Ecto neural progenitor cell (in vitro differentiated cells): ENCODE measurements around the gene TPRG1.
"Not testable (repeated sequence)": the region's sequence is repeated elsewhere in the genome, so short reads cannot be mapped to it uniquely, and the experiment has no call there.

Experiments used
- DNase-seq: peaks from one replicate; pipeline ENCODE4 v3.0.0-alpha.2; 2018; ENCODE audit warnings: low spot score

TPRG1 gene

DNA sequence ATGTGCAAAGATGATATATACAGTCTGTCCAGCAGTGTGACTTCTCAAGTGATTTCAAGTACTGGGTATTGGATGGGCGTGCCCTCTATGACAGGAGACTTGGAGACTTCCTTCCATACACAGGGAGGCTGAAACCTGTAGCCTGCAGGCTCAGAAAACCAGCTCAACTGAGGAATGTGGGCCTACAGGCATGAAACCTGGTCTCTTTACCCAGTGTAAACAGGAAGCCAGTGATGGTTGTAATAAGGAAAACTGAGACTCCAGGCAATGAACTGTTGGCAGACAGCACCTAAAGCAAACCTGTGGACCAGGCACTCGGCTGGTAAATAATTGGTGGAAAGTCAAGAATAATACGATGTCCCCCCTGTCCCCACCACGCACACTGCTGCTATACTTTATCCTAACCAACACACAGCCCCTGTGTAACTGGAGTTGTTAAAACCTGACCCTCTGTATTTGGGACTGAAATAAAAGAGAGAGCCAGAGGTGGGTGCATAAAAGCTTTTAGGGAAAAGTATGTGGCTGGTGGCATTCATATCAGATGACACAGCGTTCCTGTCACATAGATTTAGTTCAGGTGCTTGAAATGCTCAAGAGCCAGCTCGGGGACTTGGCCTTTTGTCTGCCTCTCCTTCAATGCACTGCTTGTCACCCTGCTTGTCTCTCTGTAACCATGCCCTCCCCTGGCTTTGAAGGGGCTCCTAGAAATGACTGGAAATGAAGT lies 144.7 kb downstream of the TPRG1 start:
- DNase-seq: no peak

GRCh38 chr3:189317911-189318310 lies 146.1 kb downstream of the TPRG1 start:
- no peak for DNase-seq

GRCh38 chr3:189320511-189320910 lies 148.7 kb downstream of the TPRG1 start:
- DNase-seq: no peak

- DNase-seq: no peak
Observed at GRCh38 chr3:189322339-189322738, 150.6 kb downstream of the TPRG1 start.

- DNase-seq: no peak
Observed at GRCh38 chr3:189324538-189325138, 152.9 kb downstream of the TPRG1 start.

DNA sequence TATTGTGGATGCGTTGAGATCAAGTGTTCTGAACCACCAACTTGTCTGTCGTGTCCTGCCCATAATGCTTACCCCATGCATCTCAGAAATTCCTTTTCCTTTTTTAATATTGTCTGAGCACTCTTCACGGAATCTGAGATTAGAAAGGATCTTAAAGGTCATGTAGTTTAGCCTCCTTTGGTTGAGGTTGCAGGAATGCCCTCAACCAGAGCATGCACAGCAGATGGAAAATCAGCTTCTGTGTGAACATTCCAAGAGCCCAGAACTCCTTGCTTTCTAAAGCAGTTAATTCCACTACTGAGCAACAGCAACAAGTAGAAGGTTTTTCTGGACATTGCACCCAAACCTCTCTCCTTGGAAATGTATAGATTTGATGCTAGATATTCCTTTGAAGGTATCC lies 153.7 kb downstream of the TPRG1 start:
- DNase-seq: no peak

GRCh38 chr3:189329630-189330029 lies 157.9 kb downstream of the TPRG1 start:
- DNase-seq: not testable (repeated sequence)

DNA sequence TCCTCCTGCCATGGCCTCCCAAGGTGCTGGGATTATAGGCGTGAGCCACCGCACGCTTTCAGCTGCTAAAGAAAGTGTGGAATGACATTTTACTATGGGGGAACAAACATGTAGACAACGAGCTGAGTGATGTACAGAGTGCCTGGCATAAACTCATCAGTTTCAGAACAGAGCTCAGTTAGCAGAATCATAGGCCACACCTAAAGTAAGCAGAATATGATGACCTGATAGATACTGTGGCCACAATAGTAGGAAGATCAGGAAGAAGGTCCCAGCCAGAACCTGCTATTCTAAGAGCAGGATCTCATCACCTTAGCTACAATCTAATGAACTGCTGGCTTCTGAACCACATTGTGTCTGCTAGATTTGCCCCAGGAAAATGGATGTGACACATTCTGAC lies 158.3 kb downstream of the TPRG1 start:
- DNase-seq: no peak

DNA sequence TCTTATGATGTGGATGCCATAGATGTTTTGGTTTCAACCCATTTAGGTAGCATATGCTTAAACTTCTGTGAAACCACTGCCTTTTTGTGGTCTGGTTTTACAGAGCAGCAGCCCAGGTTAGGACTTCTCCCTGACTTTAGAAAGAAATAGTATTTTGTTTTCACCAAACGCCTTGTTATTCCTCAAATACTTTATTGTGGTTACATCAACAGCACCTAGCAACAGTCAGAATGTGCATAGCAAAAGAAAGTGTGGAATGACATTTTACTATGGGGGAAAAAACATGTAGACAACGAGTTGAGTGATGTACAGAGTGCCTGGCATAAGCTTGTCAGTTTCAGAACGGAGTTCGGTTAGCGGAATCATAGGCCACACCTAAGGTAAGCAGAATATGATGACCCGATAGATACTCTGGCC lies 159.2 kb downstream of the TPRG1 start:
- DNase-seq: no peak

DNA sequence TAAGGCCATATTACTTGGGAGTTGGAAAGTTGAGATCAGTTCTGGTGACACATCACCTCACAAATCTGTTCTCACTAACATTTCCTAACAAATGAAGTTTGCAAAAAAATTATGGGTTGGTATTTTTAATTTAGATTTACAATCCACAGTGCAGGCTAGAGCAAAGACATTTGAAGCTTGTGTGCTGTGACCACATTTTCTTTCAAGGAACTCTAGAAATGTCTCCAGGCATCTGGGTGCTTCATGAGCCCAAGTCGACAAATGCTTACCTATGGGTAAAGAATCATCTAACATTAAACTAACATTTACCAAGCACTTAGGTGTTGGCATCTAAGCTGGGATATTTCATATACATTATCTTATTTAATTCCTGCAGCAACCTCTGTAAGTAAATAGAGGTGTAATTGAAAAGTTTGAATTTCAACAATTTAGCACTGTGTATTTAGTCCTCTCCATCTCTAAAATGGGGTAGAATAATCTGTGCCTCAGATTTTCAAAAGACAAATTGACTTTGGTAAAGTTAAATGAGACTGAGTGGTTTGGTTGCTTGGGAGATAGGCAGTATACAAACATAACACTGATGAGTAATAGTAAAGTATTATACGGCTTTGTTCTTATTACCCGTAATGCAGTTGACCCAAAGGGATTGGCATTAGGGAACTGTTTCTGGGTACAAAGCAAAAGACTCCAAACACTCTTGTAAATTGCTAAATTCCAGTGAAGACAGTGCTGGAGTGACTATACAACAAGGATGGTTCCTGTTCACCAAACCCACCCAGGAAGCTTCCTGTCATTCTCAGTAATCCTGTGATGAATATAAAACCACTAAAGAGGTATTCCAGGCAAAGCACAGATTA lies 162.5 kb downstream of the TPRG1 start:
- no peak for DNase-seq

DNA sequence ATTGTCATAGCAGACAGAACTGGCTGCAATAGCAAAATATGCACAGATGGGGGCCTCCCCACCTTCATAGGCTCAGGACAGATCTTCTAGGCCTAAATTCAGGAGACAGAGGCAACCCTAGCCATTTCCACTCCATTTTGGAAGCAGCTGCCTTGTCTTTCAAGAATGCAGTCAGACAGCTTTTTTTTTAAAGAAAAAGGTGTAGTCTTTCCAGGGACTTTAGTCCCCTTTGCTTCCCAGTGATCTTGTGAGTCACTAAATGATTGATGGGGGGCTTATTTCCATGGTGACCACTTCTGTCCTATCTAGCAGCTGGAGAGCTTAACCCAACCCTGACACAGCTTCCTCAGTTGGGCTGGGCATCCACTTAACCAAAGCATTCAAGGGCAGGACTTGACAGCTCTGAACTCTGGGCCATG lies 165.9 kb downstream of the TPRG1 start:
- no peak for DNase-seq

DNA sequence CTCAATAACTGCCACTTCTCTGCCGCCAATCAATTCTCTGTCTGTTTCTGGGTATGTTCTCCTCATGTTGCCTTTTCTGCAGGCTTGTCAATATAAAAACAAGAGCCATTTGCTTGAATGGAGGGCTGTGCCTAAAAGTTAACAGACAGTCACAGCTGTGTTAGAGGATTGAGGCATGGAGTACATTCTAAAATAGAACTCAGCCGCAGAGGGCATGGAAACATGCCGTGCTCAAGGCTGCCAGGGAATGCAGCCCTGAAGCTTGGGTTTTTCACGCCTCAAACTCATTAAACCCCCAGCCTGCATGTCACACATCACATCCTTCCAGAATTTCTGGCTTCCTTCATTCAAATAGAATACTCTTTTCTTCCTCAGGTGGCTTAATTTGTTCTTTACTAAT lies 166.6 kb downstream of the TPRG1 start:
- no peak for DNase-seq

- DNase-seq: no peak
Observed at GRCh38 chr3:189339996-189340395, 168.2 kb downstream of the TPRG1 start.

GRCh38 chr3:189340680-189341460 lies 169.1 kb downstream of the TPRG1 start:
- no peak for DNase-seq

GRCh38 chr3:189342811-189343210 lies 171.0 kb downstream of the TPRG1 start:
- no peak for DNase-seq

DNA sequence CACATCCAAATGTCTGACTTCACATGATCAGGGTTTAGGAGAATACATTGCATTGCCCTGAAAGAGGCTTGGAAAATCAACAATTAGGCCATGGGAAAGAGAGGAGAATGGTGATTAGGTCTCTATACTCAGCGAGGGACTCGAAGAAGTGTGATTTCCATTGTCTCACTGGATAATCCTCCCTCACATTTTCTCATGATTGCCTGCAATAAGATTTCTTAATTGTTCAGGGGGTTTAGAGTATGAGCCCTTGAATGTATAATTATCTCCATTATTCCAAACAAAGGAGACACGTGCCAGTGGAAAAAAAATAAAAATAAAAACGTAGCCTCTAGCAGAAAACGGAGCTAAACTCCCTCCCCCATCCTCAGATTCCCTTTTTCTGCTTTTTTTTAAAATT lies 173.2 kb downstream of the TPRG1 start:
- no peak for DNase-seq

DNA sequence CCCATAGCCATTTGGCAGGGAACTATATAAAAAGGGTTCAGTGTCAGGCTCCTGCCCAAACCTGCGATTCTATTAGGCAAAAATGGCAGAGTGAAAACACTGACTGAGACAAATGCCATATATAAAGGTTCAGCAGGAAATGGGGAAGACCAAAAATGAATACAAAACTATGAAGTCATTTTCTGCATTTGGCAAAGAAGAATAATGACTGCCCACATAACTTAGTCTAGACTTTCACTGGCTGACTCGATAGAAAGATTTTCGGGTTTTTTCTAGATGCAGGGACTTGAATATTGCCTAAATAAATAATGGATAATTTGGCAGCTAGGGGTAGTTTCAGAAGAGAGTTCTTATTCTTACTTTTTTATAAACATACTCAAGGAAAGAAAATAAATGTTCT lies 178.0 kb downstream of the TPRG1 start:
- DNase-seq: no peak

- DNase-seq: no peak
Observed at GRCh38 chr3:189353318-189353965, 181.7 kb downstream of the TPRG1 start.

GRCh38 chr3:189353988-189354889 lies 182.5 kb downstream of the TPRG1 start:
- DNase-seq: no peak

DNA sequence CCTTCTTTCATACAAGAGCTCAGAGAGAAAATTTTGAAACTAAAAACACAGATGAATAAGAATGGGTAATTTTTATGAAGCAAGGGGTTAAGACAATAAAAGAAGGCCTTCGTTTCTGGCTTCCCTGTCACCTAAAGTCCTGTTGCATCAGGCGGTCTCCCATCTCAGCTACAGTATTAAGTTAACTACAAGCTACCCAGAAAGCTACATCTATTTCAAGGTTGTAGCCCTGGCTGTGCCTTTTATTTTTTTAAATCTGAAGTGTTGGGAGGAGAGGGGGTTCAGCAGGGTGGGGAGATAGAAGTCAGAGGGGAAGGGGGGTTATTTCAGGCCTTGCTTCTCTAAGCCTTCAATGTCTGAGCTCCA lies 183.3 kb downstream of the TPRG1 start:
- DNase-seq: no peak
